ENCODE results near the gene USH2A.

USH2A gene

DNA sequence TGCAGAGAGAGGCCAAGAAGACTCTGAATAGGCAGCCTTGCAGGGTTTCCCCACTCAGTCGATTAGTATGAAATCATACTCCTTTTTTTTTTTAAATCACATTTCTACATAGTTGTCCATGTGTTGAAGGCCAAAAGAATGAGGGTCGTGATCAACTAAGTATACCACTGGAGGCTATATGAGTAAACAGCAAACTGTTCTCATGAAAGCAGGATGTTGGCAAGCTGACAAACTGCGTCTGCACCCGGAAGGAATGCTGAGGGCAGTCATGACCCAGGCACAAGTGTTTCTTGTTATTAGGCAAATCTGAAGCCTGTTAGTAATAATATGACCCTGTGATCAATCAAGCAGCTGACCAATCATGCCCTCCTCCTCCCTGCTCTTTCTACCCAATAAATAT is 213.2 kb downstream of the USH2A start (continued):
- TF ChIP-seq ZNF830 (tag by site-specific recombination; IDR thresholded peaks at IDR 0.05; ENCODE audit: low read depth) (no peak), ZNF624 (tag by site-specific recombination; IDR thresholded peaks at IDR 0.05) (no peak)

DNA sequence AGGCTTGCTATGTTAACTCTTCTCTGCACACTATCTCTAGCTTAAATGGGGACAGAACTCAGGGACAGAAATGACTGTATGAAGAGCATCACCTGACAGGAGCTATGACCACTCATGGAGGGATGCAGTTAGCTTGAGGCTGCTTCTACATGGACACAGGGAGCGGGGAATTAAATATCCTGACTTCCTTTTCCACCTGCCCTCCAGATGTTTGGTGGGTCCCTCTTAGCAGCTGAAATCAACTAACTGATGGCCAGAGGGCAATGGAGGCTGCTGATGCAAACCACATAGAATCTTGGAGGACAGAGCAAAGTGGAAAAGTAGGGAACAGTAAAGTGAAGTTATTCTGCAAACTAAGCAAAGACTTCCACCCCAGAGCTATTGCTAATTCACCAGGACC is 214.1 kb downstream of the USH2A start:
- POLR2A ChIA-PET, result no interaction called here
- H3K36me3 ChIP-seq (ENCODE audit: control insufficient read depth in 2 of 2, insufficient read depth in 1 of 2, low read length in 2 of 2), result no peaks in the 10 kb centered on the region
- TF ChIP-seq ZNF707 (tag by site-specific recombination; IDR thresholded peaks at IDR 0.05) (no peak), ZNF350 (tag by site-specific recombination; IDR thresholded peaks at IDR 0.05) (no peak), ZNF610 (tag by site-specific recombination; IDR thresholded peaks at IDR 0.05; ENCODE audit: borderline replicate concordance) (no peak), TRIM28 (IDR thresholded peaks at IDR 0.05; ENCODE audit: borderline replicate concordance, low read length) (no peak), KLF10 (tag by site-specific recombination; IDR thresholded peaks at IDR 0.05) (no peak), BCL11B (tag by site-specific recombination; IDR thresholded peaks at IDR 0.05; ENCODE audit: low read depth) (no peak), KLF8 (tag by site-specific recombination; IDR thresholded peaks at IDR 0.05) (no peak), REPIN1 (tag by site-specific recombination; IDR thresholded peaks at IDR 0.05; ENCODE audit: low read depth) (no peak), ZNF48 (tag by site-specific recombination; IDR thresholded peaks at IDR 0.05) (no peak), ZNF623 (tag by site-specific recombination; IDR thresholded peaks at IDR 0.05) (no peak), SCRT1 (tag by site-specific recombination; IDR thresholded peaks at IDR 0.05; ENCODE audit: borderline replicate concordance) (no peak), SP7 (tag by site-specific recombination; IDR thresholded peaks at IDR 0.05) (no peak), ZNF202 (tag by site-specific recombination; IDR thresholded peaks at IDR 0.05; ENCODE audit: borderline replicate concordance) (no peak), ZNF558 (tag by site-specific recombination; IDR thresholded peaks at IDR 0.05) (no peak)
- TF ChIP-seq, protein P1, sequence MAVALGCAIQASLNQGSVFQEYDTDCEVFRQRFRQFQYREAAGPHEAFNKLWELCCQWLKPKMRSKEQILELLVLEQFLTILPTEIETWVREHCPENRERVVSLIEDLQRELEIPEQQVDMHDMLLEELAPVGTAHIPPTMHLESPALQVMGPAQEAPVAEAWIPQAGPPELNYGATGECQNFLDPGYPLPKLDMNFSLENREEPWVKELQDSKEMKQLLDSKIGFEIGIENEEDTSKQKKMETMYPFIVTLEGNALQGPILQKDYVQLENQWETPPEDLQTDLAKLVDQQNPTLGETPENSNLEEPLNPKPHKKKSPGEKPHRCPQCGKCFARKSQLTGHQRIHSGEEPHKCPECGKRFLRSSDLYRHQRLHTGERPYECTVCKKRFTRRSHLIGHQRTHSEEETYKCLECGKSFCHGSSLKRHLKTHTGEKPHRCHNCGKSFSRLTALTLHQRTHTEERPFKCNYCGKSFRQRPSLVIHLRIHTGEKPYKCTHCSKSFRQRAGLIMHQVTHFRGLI (tag by site-specific recombination; IDR thresholded peaks at IDR 0.05), result no peak
- TF ChIP-seq, protein P2, sequence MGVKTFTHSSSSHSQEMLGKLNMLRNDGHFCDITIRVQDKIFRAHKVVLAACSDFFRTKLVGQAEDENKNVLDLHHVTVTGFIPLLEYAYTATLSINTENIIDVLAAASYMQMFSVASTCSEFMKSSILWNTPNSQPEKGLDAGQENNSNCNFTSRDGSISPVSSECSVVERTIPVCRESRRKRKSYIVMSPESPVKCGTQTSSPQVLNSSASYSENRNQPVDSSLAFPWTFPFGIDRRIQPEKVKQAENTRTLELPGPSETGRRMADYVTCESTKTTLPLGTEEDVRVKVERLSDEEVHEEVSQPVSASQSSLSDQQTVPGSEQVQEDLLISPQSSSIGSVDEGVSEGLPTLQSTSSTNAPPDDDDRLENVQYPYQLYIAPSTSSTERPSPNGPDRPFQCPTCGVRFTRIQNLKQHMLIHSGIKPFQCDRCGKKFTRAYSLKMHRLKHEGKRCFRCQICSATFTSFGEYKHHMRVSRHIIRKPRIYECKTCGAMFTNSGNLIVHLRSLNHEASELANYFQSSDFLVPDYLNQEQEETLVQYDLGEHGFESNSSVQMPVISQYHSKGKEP (tag by site-specific recombination; IDR thresholded peaks at IDR 0.05), result no peak
- TF ChIP-seq, protein P3, sequence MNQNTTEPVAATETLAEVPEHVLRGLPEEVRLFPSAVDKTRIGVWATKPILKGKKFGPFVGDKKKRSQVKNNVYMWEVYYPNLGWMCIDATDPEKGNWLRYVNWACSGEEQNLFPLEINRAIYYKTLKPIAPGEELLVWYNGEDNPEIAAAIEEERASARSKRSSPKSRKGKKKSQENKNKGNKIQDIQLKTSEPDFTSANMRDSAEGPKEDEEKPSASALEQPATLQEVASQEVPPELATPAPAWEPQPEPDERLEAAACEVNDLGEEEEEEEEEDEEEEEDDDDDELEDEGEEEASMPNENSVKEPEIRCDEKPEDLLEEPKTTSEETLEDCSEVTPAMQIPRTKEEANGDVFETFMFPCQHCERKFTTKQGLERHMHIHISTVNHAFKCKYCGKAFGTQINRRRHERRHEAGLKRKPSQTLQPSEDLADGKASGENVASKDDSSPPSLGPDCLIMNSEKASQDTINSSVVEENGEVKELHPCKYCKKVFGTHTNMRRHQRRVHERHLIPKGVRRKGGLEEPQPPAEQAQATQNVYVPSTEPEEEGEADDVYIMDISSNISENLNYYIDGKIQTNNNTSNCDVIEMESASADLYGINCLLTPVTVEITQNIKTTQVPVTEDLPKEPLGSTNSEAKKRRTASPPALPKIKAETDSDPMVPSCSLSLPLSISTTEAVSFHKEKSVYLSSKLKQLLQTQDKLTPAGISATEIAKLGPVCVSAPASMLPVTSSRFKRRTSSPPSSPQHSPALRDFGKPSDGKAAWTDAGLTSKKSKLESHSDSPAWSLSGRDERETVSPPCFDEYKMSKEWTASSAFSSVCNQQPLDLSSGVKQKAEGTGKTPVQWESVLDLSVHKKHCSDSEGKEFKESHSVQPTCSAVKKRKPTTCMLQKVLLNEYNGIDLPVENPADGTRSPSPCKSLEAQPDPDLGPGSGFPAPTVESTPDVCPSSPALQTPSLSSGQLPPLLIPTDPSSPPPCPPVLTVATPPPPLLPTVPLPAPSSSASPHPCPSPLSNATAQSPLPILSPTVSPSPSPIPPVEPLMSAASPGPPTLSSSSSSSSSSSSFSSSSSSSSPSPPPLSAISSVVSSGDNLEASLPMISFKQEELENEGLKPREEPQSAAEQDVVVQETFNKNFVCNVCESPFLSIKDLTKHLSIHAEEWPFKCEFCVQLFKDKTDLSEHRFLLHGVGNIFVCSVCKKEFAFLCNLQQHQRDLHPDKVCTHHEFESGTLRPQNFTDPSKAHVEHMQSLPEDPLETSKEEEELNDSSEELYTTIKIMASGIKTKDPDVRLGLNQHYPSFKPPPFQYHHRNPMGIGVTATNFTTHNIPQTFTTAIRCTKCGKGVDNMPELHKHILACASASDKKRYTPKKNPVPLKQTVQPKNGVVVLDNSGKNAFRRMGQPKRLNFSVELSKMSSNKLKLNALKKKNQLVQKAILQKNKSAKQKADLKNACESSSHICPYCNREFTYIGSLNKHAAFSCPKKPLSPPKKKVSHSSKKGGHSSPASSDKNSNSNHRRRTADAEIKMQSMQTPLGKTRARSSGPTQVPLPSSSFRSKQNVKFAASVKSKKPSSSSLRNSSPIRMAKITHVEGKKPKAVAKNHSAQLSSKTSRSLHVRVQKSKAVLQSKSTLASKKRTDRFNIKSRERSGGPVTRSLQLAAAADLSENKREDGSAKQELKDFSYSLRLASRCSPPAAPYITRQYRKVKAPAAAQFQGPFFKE (tag by site-specific recombination; IDR thresholded peaks at IDR 0.05; ENCODE audit: borderline replicate concordance), result no peak

More for the DNA sequence above, 214.1 kb downstream of the USH2A start:
- no peaks in the 10 kb centered on the region for H3K9me3 ChIP-seq (ENCODE audit: control insufficient read depth, insufficient read depth, low read depth, low read length)
- CTCF ChIA-PET, result interaction anchor here (1.9 kb wide), 2 partner anchors 10 to 12 kb away, joined by 8 to 11 read pairs; no protein-coding TSS in a partner anchor
- H3K27ac ChIP-seq (ENCODE audit: extremely low read depth, low read depth, low read length), result no peak overlapping the region
- H3K4me3 ChIP-seq (ENCODE audit: low read depth, low read length), result no peak overlapping the region
- H3K4me1 ChIP-seq (ENCODE audit: control insufficient read depth, insufficient read depth, low read length), result no peaks in the 10 kb centered on the region

Data from HEK293 (cell line).